GM12878 (cell line): Measurements from ENCODE around the gene KIAA1671. TPM values are rescaled to one million over a fixed set of nuclear protein-coding genes. Genes with fewer than 3 reads are reported as not detected.

Source experiments
- ATAC-seq: fragments of 200-7000 bp; cut with Tn5 transposase; 3 replicates; pipeline ENCODE4 v1.9.1; 2020; ENCODE audit warnings: mild to moderate bottlenecking, moderate library complexity
- BruUV-seq: library from RNA; stranded (reverse); fragments of 400-500 nt; replicated peaks from 2 replicates; lab custom pipeline; 2021; lab: Mats Ljungman, UMichigan
- CTCF ChIA-PET: fragments of 300-600 bp; sonication (Branson Sonifier 250); formaldehyde crosslinking; extraction: SDS; loops from one replicate; lab custom pipeline; 2021; ENCODE audit warnings: inconsistent platforms; lab: Yijun Ruan, JAX
- POLR2A ChIA-PET: fragments of 350-600 bp; formaldehyde crosslinking; extraction: SDS; loops from one replicate; lab custom pipeline; 2021; ENCODE audit warnings: inconsistent platforms; lab: Charles Lee
- RAD21 ChIA-PET: fragments of 300-600 bp; sonication (Branson Sonifier 250); formaldehyde crosslinking; loops from one replicate; lab custom pipeline; 2023; ENCODE audit warnings: antibody characterized with exemption; ENCODE audit not compliant: unreplicated experiment; lab: Charles Lee
- SMC1A ChIA-PET: fragments of 300-600 bp; sonication (Branson Sonifier 250); formaldehyde crosslinking; loops from one replicate; lab custom pipeline; 2023; ENCODE audit not compliant: unreplicated experiment, uncharacterized antibody; lab: Charles Lee
- DNase-seq: peaks from one replicate; pipeline ENCODE4 v3.0.0-alpha.2; 2011; ENCODE audit warnings: low read depth, low spot score
- FAIRE-seq: peaks from 3 replicates; lab custom pipeline; 2011; peaks lifted over from hg19 to GRCh38; lab: Jason Lieb, UNC
- H2AFZ ChIP-seq: 2 replicates; pipeline ENCODE4 v1.6.0; 2011; ENCODE audit warnings: low read depth, low read length, control low read depth; ENCODE audit not compliant: control insufficient read depth
- H3K27ac ChIP-seq: 2 replicates; pipeline ENCODE4 v1.5.1; 2011; ENCODE audit warnings: control low read depth; ENCODE audit not compliant: control insufficient read depth, insufficient read depth
- H3K27me3 ChIP-seq, 2 experiments: replicated peaks in 1 of 2; 2 replicates each; pipeline versions ENCODE4 v1.6.0 to v1.6.1; 2011; ENCODE audit warnings: low read length in 1 of 2; ENCODE audit not compliant: control insufficient read depth in 2 of 2, insufficient read depth in 2 of 2
- H3K36me3 ChIP-seq, 2 experiments: 2 replicates each; pipeline ENCODE4 v1.5.1; 2011; ENCODE audit warnings: low read length in 1 of 2; ENCODE audit not compliant: control insufficient read depth in 2 of 2, insufficient read depth in 2 of 2
- H3K4me1 ChIP-seq: 2 replicates; pipeline ENCODE4 v1.6.1; 2011; ENCODE audit warnings: mild to moderate bottlenecking, low read length, moderate library complexity, mixed read lengths; ENCODE audit not compliant: control insufficient read depth, insufficient read depth
- H3K4me2 ChIP-seq: 2 replicates; pipeline ENCODE4 v1.6.0; 2011; ENCODE audit warnings: control low read depth; ENCODE audit not compliant: control insufficient read depth, insufficient read depth
- H3K4me3 ChIP-seq: fragments of 200-600 bp; sonication (generic); 2 replicates; pipeline ENCODE4 v1.5.1; 2016
- H3K79me2 ChIP-seq: 2 replicates; pipeline ENCODE4 v1.6.0; 2011; ENCODE audit warnings: low read length; ENCODE audit not compliant: control insufficient read depth, insufficient read depth
- H3K9ac ChIP-seq: 2 replicates; pipeline ENCODE4 v1.8.0; 2011; ENCODE audit warnings: low read length, control low read depth, mixed read lengths; ENCODE audit not compliant: control insufficient read depth, insufficient read depth
- H3K9me3 ChIP-seq: replicated peaks from 3 replicates; pipeline ENCODE4 v1.5.1; 2011; ENCODE audit warnings: mild to moderate bottlenecking, low read length; ENCODE audit not compliant: control insufficient read depth, insufficient read depth
- H4K20me1 ChIP-seq: 2 replicates; pipeline ENCODE4 v1.6.0; 2011; ENCODE audit not compliant: control insufficient read depth, insufficient read depth
- CBFB ChIP-seq: IDR thresholded peaks from 2 replicates; pipeline ENCODE4 v1.6.1; 2016; ENCODE audit warnings: antibody characterized with exemption, low read depth
- E2F4 ChIP-seq: IDR thresholded peaks from 2 replicates; pipeline ENCODE4 v1.6.1; 2012; ENCODE audit warnings: low read depth, low read length, improper control_type of control experiment
- HCFC1 ChIP-seq: fragments of 150-350 bp; IDR thresholded peaks from 2 replicates; pipeline ENCODE4 v1.6.1; 2014; ENCODE audit warnings: low read length
- MEF2A ChIP-seq: IDR thresholded peaks from 2 replicates; pipeline ENCODE4 v1.6.1; 2011; ENCODE audit warnings: low read depth, mild to moderate bottlenecking, low read length, moderate library complexity; ENCODE audit not compliant: insufficient read depth
- NFXL1 ChIP-seq: fragments of 450-650 bp; IDR thresholded peaks from 2 replicates; pipeline ENCODE4 v1.6.1; 2017; ENCODE audit warnings: antibody characterized with exemption, mild to moderate bottlenecking, borderline replicate concordance
- POLR2AphosphoS2 ChIP-seq: IDR thresholded peaks from 2 replicates; pipeline ENCODE4 v1.6.1; 2011; ENCODE audit warnings: low read depth, mild to moderate bottlenecking, low read length, improper control_type of control experiment, moderate library complexity
- SUZ12 ChIP-seq: fragments of 200-600 bp; sonication (generic); IDR thresholded peaks from one replicate; pipeline ENCODE4 v1.6.1; 2018; ENCODE audit warnings: antibody characterized with exemption, mild to moderate bottlenecking; ENCODE audit not compliant: unreplicated experiment
- ZNF207 ChIP-seq: fragments of 450-650 bp; IDR thresholded peaks from 2 replicates; pipeline ENCODE4 v1.6.1; 2014; ENCODE audit warnings: antibody characterized with exemption, mild to moderate bottlenecking, borderline replicate concordance
- WGBS: methylation state at CpG from one replicate; pipeline ENCODE4 v1.1.6; 2016; ENCODE audit warnings: low lambda C conversion rate; ENCODE audit not compliant: insufficient replicate concordance, insufficient coverage; ENCODE audit errors: missing lambda C conversion rate; 5-methylcytosine and 5-hydroxymethylcytosine counted together
- in situ Hi-C: fragments of 300-500 bp; cut with MboI; formaldehyde crosslinking; loops from 9 replicates; pipeline ENCODE4 v1.14.3; 2018; ENCODE audit warnings: mixed read lengths
- intact Hi-C: fragments of 100-400 bp; cut with micrococcal nuclease; formaldehyde crosslinking; loops from one replicate; pipeline ENCODE4 v1.14.2; 2022; ENCODE audit not compliant: unreplicated experiment
- polyA plus RNA-seq, 11 experiments: library from polyadenylated mRNA; depleted of rRNA in 4 of 11; unstranded in 6 of 11; stranded (reverse) in 5 of 11; fragments of >200 nt; fragmentation: Nextera tagmentation in 4 of 11; fragmentation: Illumina TruSeq in 1 of 11; extraction: Ambion mirVana in 4 of 11; extraction: Trizol in 1 of 11; gene quantifications; 1 replicate in 1 of 11; 2 replicates in 10 of 11; pipeline versions ENCODE4 v1.2.1 to v1.2.3, GENCODE V29; 2011 to 2016; ENCODE audit warnings: inconsistent platforms in 2 of 11, missing spikeins in 2 of 11, low read depth in 1 of 11
- total RNA-seq, 4 experiments: library from RNA; depleted of rRNA in 3 of 4; stranded (reverse); fragments of >200 nt in 3 of 4; fragmentation: Illumina TruSeq in 1 of 4; extraction: Trizol in 1 of 4; gene quantifications; 2 replicates each; pipeline versions ENCODE4 v1.2.1 to v1.2.3, GENCODE V29; 2013 to 2021

The KIAA1671 gene
- total and polyA plus RNA-seq, 10 of the 15 experiments (the other 5 are each of a cell fraction or from before 2014, with no cell fraction given) = 0.05 to 2.7 (median 0.33) TPM

- TF ChIP-seq ZNF207 (no peak), NFXL1 (no peak), CBFB (no peak), E2F4 (no peak), MEF2A (no peak), HCFC1 (no peak)
Measured at GRCh38 chr22:25110846-25111578, 158.5 kb downstream of the KIAA1671 start (continued).

GRCh38 chr22:25111579-25112517 lies 159.3 kb downstream of the KIAA1671 start:
- CTCF ChIA-PET = interaction anchor here (0.7 to 4.3 kb wide), 18 partner anchors 9 to 98 kb away, joined by 3 to 30 read pairs (median 4); no protein-coding TSS in a partner anchor
- ATAC-seq (peak; percentile 52), DNase-seq (no peak), FAIRE-seq (no peak)
- TSS peak; percentile 56 for BruUV-seq
- H3K4me2 ChIP-seq = peak overlapping the region; percentile 85; the same call in 1 of the 2 replicates
- no peak overlapping the region for H3K9ac ChIP-seq
- in situ Hi-C loops = no loop called here
- H3K27ac ChIP-seq = no peak overlapping the region
- no peaks in the 10 kb centered on the region for H3K79me2 ChIP-seq
- no peaks in the 10 kb centered on the region for H4K20me1 ChIP-seq
- RAD21 ChIA-PET = interaction anchor here (1.1 to 2.7 kb wide), 7 partner anchors 18 to 60 kb away, joined by 3 to 8 read pairs (median 4); no protein-coding TSS in a partner anchor
- TF ChIP-seq POLR2AphosphoS2 (no peak), SUZ12 (peak; percentile 53)
- SMC1A ChIA-PET = interaction anchor here (0.9 to 2.9 kb wide), 12 partner anchors 15 to 1716 kb away, joined by 3 to 15 read pairs (median 4); no protein-coding TSS in a partner anchor
- H3K9me3 ChIP-seq = no peaks in the 10 kb centered on the region; the same call in 2 of the 3 replicates
- no peaks in the 10 kb centered on the region for H3K4me1 ChIP-seq
- H2AFZ ChIP-seq = no peak overlapping the region
- no peak overlapping the region for H3K4me3 ChIP-seq
- 6% methylated on average over 21 of the region's 35 CpGs for WGBS
- peaks cover 0 to 13% of the 10 kb centered on the region in 2 experiments; a peak in 3 of 4 replicates for H3K27me3 ChIP-seq
- intact Hi-C loops = loop anchor here (1.0 kb wide), 1 partner anchor 26 kb away; no protein-coding TSS in a partner anchor
- POLR2A ChIA-PET = interaction anchor here (0.6 to 1.1 kb wide), 2 partner anchors 23 to 53 kb away, joined by 3 to 5 read pairs; no protein-coding TSS in a partner anchor
- no peaks in the 10 kb centered on the region for H3K36me3 ChIP-seq
